HepG2 (cell line): ENCODE results near the gene RNF40. TPM values are rescaled to one million over a fixed set of nuclear protein-coding genes. Genes with fewer than 3 reads are reported as not detected.

Source experiments
- FOXA1 ChIP-seq, 2 experiments: fragments of 450-650 bp in 1 of 2; sonication (generic) in 1 of 2; formaldehyde crosslinking in 1 of 2; IDR thresholded peaks; 2 replicates each; pipeline versions ENCODE4 v1.4.0 to v1.6.1; 2016 to 2020; ENCODE audit warnings: missing genetic modification reagents in 1 of 2
- GTF3A ChIP-seq: sonication (generic); formaldehyde crosslinking; conservative IDR thresholded peaks from 2 replicates; pipeline ENCODE4 v1.4.0; 2020; ENCODE audit warnings: mild to moderate bottlenecking, missing genetic modification reagents
- HNF4G ChIP-seq, 2 experiments: sonication (generic) in 1 of 2; formaldehyde crosslinking in 1 of 2; IDR thresholded peaks; 2 replicates each; pipeline versions ENCODE4 v1.4.0 to v1.6.1; 2011 to 2020; ENCODE audit warnings: borderline replicate concordance in 2 of 2, low read depth in 2 of 2, mild to moderate bottlenecking in 2 of 2, low read length in 1 of 2, missing genetic modification reagents in 1 of 2, moderate library complexity in 1 of 2
- KMT2A ChIP-seq: sonication (generic); formaldehyde crosslinking; IDR thresholded peaks from 2 replicates; pipeline ENCODE4 v1.4.0; 2020; ENCODE audit warnings: missing genetic modification reagents
- NCOR1 ChIP-seq: fragments of 200-600 bp; sonication (generic); IDR thresholded peaks from 2 replicates; pipeline ENCODE4 v1.7.0; 2017; ENCODE audit warnings: antibody characterized with exemption, low read length, borderline replicate concordance
- NFYB ChIP-seq: sonication (generic); formaldehyde crosslinking; IDR thresholded peaks from 2 replicates; pipeline ENCODE4 v1.4.0; 2020; ENCODE audit warnings: missing genetic modification reagents
- SIN3A ChIP-seq: IDR thresholded peaks from 2 replicates; pipeline ENCODE4 v1.6.1; 2011; ENCODE audit warnings: low read depth, mild to moderate bottlenecking, control low read depth, low read length, borderline replicate concordance
- SOX6 ChIP-seq, 2 experiments: fragments of 450-650 bp in 1 of 2; sonication (generic) in 1 of 2; formaldehyde crosslinking in 1 of 2; IDR thresholded peaks; 2 replicates each; pipeline versions ENCODE4 v1.4.0 to v1.6.1; 2017 to 2020; ENCODE audit warnings: antibody characterized with exemption in 1 of 2, mild to moderate bottlenecking in 1 of 2, missing genetic modification reagents in 1 of 2
- ZNF562 ChIP-seq: sonication (generic); formaldehyde crosslinking; IDR thresholded peaks from 2 replicates; pipeline ENCODE4 v1.8.0; 2022; ENCODE audit warnings: missing genetic modification reagents, borderline replicate concordance
- ZNF670 ChIP-seq: sonication (generic); formaldehyde crosslinking; IDR thresholded peaks from 2 replicates; pipeline ENCODE4 v1.8.0; 2022; ENCODE audit warnings: mild to moderate bottlenecking, missing genetic modification reagents, borderline replicate concordance
- ZNF7 ChIP-seq: IDR thresholded peaks from 2 replicates; pipeline ENCODE4 v1.6.1; 2016; ENCODE audit warnings: missing biosample characterization, missing genetic modification reagents
- ZNF709 ChIP-seq: sonication (generic); formaldehyde crosslinking; IDR thresholded peaks from 2 replicates; pipeline ENCODE4 v1.5.0; 2020; ENCODE audit warnings: mild to moderate bottlenecking, missing genetic modification reagents
- polyA plus RNA-seq, 8 experiments: library from polyadenylated mRNA; depleted of rRNA in 3 of 8; stranded (reverse) in 7 of 8; unstranded in 1 of 8; fragments of >200 nt; fragmentation: Illumina TruSeq in 4 of 8; extraction: Trizol in 4 of 8; gene quantifications; 2 replicates each; pipeline versions ENCODE4 v1.2.1 to v1.2.3, GENCODE V29; 2011 to 2016; ENCODE audit warnings: low read depth in 4 of 8, missing spikeins in 1 of 8, mixed read lengths in 1 of 8; ENCODE audit not compliant: insufficient read depth in 1 of 8
- total RNA-seq, 5 experiments: library from RNA; depleted of rRNA; stranded (reverse); fragments of >200 nt; fragmentation: Illumina TruSeq; extraction: Trizol; gene quantifications; 2 replicates each; pipeline ENCODE4 v1.2.3, GENCODE V29; 2016; ENCODE audit warnings: low read depth in 1 of 5
- TF ChIP-seq, protein P1 (sequence below): IDR thresholded peaks from 2 replicates; pipeline ENCODE4 v1.6.1; 2012; ENCODE audit warnings: low read length, improper control_type of control experiment
- TF ChIP-seq, protein P2 (sequence below): sonication (generic); formaldehyde crosslinking; IDR thresholded peaks from 2 replicates; pipeline ENCODE4 v1.8.0; 2022; ENCODE audit warnings: mild to moderate bottlenecking, missing genetic modification reagents, moderate library complexity
- TF ChIP-seq, protein P3 (sequence below): sonication (generic); formaldehyde crosslinking; IDR thresholded peaks from 2 replicates; pipeline ENCODE4 v1.9.0; 2021; ENCODE audit warnings: missing genetic modification reagents, borderline replicate concordance
- TF ChIP-seq, protein P4 (sequence below): sonication (generic); formaldehyde crosslinking; IDR thresholded peaks from 2 replicates; pipeline ENCODE4 v1.5.1; 2020; ENCODE audit warnings: mild to moderate bottlenecking, missing genetic modification reagents, moderate library complexity

RNF40 gene
- total and polyA plus RNA-seq, 2 of the 13 experiments (the other 11 are each of a cell fraction or from before 2014, with no cell fraction given) = 84.0 to 85.6 TPM

DNA sequence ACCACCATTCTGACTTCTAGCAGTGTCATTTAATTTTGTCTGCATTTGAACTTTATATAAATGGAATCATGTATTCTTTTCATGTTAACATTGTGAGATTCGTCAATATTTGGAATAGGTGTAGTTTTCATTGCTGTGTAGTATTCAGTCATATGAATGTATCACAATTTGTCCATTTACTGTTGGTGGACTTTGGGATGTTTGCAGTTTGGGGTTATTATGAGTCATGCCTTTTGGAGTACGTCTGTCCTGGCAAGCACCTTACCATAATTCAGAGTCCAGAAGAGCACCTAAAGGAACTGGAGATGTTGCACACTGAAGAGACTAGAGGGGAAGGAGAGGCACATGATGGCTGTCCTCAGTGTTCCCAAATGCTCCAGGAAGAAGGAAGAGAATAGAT, 17.0 kb upstream of the RNF40 start (continued):
- TF ChIP-seq HNF4G (IDR thresholded peaks at IDR 0.05; ENCODE audit: borderline replicate concordance, low read depth, low read length) (peak; percentile 68; the same call in 1 of the 2 replicates), HNF4G (CRISPR knock-in tag; IDR thresholded peaks at IDR 0.05; ENCODE audit: borderline replicate concordance, low read depth) (no peak), KMT2A (CRISPR knock-in tag) (no peak), SIN3A (no peak), NFYB (CRISPR knock-in tag) (no peak), ZNF670 (CRISPR knock-in tag) (no peak), SOX6 (IDR thresholded peaks at IDR 0.05) (no peak), SOX6 (CRISPR knock-in tag; IDR thresholded peaks at IDR 0.05) (no peak; the same call in 1 of the 2 replicates), NCOR1 (peak; percentile 60; the same call in 1 of the 2 replicates), GTF3A (CRISPR knock-in tag) (0 out of 2 replicates have a peak, but pooled peaks have one; percentile 52), ZNF7 (CRISPR knock-in tag) (no peak), ZNF562 (CRISPR knock-in tag) (no peak), ZNF709 (no peak), FOXA1 (IDR thresholded peaks at IDR 0.05) (no peak), FOXA1 (CRISPR knock-in tag; IDR thresholded peaks at IDR 0.05) (peak; percentile 34; the same call in 1 of the 2 replicates)
- TF ChIP-seq, protein P1, sequence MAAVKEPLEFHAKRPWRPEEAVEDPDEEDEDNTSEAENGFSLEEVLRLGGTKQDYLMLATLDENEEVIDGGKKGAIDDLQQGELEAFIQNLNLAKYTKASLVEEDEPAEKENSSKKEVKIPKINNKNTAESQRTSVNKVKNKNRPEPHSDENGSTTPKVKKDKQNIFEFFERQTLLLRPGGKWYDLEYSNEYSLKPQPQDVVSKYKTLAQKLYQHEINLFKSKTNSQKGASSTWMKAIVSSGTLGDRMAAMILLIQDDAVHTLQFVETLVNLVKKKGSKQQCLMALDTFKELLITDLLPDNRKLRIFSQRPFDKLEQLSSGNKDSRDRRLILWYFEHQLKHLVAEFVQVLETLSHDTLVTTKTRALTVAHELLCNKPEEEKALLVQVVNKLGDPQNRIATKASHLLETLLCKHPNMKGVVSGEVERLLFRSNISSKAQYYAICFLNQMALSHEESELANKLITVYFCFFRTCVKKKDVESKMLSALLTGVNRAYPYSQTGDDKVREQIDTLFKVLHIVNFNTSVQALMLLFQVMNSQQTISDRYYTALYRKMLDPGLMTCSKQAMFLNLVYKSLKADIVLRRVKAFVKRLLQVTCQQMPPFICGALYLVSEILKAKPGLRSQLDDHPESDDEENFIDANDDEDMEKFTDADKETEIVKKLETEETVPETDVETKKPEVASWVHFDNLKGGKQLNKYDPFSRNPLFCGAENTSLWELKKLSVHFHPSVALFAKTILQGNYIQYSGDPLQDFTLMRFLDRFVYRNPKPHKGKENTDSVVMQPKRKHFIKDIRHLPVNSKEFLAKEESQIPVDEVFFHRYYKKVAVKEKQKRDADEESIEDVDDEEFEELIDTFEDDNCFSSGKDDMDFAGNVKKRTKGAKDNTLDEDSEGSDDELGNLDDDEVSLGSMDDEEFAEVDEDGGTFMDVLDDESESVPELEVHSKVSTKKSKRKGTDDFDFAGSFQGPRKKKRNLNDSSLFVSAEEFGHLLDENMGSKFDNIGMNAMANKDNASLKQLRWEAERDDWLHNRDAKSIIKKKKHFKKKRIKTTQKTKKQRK = no peak
- TF ChIP-seq, protein P2, sequence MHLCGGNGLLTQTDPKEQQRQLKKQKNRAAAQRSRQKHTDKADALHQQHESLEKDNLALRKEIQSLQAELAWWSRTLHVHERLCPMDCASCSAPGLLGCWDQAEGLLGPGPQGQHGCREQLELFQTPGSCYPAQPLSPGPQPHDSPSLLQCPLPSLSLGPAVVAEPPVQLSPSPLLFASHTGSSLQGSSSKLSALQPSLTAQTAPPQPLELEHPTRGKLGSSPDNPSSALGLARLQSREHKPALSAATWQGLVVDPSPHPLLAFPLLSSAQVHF (CRISPR knock-in tag) = no peak
- TF ChIP-seq, protein P3, sequence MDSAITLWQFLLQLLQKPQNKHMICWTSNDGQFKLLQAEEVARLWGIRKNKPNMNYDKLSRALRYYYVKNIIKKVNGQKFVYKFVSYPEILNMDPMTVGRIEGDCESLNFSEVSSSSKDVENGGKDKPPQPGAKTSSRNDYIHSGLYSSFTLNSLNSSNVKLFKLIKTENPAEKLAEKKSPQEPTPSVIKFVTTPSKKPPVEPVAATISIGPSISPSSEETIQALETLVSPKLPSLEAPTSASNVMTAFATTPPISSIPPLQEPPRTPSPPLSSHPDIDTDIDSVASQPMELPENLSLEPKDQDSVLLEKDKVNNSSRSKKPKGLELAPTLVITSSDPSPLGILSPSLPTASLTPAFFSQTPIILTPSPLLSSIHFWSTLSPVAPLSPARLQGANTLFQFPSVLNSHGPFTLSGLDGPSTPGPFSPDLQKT = no peak
- TF ChIP-seq, protein P4, sequence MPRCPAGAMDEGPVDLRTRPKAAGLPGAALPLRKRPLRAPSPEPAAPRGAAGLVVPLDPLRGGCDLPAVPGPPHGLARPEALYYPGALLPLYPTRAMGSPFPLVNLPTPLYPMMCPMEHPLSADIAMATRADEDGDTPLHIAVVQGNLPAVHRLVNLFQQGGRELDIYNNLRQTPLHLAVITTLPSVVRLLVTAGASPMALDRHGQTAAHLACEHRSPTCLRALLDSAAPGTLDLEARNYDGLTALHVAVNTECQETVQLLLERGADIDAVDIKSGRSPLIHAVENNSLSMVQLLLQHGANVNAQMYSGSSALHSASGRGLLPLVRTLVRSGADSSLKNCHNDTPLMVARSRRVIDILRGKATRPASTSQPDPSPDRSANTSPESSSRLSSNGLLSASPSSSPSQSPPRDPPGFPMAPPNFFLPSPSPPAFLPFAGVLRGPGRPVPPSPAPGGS (CRISPR knock-in tag) = no peak
